T-helper 22 cell (primary cell): ENCODE measurements around the gene AFF3.
"Not testable (repeated sequence)": the region's sequence is repeated elsewhere in the genome, so short reads cannot be mapped to it uniquely, and the experiment has no call there.

Source experiments
- DNase-seq: peaks from one replicate; pipeline ENCODE4 v3.0.0-alpha.2; 2020; ENCODE audit warnings: low read depth

AFF3 gene

GRCh38 chr2:99784946-99785345 lies 357.4 kb downstream of the AFF3 start:
- no peak for DNase-seq

DNA sequence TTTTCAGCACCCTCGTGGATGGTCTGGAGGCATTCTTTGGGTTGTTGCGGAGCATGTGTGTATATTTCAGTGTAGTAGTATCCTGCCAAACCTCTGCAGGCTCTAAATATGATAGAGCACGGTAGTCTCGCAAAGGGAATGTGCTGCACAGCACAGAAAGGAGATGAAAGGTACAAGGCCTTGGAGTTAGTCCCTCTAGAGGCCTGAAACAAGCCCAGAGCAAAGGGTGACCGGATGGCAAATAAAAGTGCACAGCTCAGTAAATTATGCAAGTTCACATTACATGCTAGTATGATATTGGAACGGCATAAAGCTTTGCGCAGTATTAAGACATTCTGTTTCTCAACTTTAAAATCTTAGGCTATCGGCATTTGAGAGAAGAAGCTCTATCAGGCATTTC lies 358.1 kb downstream of the AFF3 start:
- DNase-seq, result no peak

DNA sequence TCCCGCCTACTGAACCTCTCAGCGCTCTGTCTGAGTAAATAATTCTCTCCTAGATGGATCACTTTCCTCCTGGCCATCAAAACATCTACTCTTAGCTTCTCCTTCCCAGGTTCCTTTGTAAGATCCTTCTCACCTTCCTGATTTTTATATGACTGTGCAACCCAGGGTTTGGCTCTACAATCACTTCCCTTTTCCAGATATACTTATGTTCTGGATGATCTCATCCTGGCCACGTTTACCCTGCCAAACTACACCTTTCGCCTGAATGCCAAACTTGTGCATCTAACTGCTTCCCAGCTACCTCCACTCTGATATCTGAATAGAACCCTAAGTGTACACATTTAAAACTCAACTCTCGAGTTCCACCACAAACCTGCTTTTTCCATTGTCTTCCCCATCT lies 362.1 kb downstream of the AFF3 start:
- no peak for DNase-seq

DNA sequence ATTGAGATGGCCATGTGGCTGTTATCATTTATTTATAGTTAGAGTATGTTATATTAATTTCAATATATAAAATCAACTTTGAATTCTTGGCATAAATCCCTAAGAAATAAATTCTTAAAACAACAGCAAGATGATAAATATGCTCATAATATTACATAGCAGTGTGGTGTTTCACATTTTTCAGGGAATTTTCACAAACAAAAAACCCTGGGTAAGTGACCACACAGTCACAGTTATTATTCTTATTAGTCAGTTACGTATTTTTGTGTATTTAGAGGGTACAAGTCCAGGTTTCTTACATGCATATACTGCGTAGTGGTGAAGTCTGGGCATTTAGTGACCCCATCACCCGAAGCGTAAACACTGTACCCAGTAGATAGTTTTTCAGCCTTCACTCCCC lies 363.1 kb downstream of the AFF3 start:
- DNase-seq, result no peak

GRCh38 chr2:99777656-99778290 lies 364.6 kb downstream of the AFF3 start:
- DNase-seq, result no peak

DNA sequence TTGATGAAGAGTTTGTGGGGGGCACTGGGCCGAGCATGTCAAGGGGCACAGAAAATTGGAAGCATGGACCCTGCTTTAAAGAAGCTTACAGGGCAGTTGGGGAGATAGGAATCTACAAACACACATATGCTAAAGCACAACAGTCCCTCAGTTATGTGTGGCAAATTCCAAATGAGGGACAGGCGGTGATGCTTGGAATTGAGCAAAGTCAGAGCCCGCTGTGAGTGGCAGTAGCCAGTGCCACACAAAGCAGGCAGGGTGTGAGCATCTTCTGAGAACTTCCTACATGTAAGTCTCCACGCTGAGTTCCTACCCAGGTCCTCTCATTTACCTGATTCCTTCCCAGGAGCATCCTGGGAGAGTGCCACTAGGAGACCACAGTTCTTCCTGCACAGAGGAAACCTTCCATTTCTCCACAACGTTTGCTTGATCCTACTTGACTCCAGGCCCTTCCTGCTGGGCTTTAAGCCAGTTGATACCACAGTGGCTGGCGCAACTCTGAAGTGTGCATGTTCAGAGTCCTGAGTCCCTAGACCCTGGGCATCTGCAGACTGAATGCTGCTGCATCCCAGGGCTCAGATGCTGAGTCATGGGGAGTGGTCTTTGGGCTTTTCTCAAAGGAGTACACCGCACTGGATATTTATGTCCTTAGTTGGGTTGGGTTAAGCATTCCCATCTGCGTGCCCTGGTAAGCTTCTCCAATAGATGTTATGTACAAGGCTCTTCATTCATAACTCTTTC lies 365.3 kb downstream of the AFF3 start:
- no peak for DNase-seq

DNA sequence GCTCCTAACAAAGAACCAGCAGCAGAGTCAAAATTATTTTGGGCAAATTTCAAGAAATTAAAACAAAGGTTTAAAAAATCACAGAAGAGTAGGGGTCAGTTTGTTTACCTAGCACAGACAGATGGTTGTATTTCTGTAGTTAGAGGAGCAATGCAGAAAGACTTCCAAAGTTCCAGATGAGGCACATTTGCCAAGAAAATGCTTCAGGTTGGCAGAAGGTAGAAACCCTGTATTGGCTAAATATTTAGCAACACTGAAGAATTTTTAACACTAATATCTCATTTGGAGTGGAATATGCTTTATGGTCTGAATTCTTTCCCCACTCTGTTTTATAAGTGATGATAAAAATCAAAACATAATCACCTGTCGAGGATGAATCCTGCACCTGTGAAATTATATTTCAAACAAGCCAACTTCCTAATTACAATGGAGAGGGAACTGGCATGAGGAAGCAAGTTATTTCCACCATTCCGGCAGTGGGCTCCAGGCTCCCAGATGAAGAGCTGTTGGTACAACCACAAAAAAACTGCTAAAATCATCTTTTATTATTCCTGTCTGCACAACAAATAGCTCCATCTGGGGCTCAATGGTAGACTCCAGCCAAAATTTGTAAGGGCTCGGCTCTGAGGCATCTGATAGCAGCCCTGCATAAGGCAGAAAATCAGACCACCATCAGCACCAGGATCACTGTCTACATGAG lies 366.0 kb downstream of the AFF3 start:
- no peak for DNase-seq

GRCh38 chr2:99775585-99775984 lies 366.8 kb downstream of the AFF3 start:
- no peak for DNase-seq

DNA sequence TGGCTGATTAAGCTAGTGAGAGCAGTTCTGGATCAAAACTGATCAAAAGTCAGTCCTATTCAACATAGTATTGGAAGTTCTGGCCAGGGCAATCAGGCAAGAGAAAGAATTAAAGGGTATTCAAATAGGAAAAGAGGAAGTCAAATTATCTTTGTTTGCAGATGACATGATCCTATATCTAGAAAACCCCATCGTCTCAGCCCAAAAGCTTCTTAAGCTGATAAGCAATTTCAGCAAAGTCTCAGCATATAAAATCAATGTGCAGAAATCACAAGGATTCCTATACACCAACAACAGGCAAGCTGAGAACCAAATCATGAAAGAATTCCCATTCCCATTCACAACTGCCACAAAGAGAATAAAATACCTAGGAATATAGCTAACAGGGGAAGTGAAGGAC lies 368.7 kb downstream of the AFF3 start:
- not testable (repeated sequence) for DNase-seq

DNA sequence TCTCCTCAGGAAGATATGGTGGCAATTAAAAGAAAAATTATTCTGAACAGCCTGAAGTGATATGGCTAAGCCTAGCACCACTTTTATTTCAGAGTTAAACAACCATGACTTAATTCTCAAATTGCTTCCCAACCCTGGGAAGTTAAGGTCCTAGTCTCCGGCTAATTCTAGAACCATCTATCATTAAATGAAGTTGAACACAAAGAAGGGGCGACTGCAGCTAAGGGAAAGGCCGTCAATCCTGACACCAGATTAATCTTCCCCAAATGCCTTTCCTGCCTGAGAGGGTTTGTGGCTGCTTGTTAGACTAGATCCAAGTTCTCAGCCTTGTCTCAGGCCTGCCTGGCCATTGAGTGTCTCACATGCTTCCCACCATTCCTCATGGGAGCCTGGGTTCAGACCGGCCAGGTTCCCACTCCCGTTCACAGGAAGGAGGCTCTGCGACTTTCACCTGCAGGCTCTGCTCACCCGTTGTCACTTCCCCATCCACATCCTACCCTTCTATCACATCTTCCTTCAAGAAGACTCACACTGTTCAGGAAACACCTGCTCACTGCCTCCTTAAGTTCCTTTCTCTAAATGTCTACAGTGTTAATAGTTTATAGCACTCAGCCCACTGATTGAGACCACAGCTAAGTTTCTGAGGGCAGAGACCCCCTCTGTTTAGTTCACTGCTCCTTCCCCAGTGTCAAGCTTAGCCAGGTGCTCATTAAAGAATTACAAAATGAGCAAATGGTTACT lies 369.6 kb downstream of the AFF3 start:
- DNase-seq, result no peak

GRCh38 chr2:99771681-99772333 lies 370.6 kb downstream of the AFF3 start:
- no peak for DNase-seq

DNA sequence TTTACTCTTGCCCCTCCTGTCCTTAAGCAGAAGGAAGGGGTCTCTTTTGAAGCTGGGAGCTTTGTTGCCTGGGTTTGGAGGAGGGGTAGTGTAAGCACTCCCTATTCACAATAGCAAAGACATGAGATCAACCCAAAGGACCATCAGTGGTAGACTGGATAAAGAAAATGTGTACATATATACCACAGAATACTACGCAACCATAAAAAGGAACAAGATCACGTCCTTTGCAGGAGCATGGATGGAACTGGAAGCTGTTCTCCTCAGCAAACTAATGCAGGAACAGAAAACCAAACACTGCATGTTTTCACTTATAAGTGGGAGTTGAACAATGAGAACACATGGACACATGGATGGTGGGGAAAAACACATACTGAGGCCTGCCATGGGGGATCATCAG lies 371.5 kb downstream of the AFF3 start:
- no peak for DNase-seq

GRCh38 chr2:99765731-99766318 lies 376.6 kb downstream of the AFF3 start:
- DNase-seq, result no peak

DNA sequence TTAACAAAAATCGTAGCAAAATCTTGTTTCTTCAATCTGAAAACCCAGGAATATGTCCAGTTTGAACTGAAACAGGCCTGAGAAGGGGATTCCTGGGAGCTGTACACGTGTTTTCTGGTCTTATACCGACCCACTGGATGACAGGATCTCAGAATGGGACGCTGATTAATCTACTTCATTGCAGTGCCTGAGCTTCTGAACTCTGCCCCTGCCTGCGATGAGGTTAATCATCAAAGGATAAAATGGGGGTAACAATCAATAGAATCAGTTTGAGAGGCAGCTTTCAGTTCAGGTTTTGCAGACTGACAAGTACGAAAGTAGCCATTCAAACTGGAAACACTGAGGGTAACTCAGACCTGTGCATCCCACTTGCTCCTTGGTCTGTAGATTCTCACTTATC lies 378.6 kb downstream of the AFF3 start:
- DNase-seq, result no peak

GRCh38 chr2:99762714-99763113 lies 379.7 kb downstream of the AFF3 start:
- DNase-seq, result no peak

DNA sequence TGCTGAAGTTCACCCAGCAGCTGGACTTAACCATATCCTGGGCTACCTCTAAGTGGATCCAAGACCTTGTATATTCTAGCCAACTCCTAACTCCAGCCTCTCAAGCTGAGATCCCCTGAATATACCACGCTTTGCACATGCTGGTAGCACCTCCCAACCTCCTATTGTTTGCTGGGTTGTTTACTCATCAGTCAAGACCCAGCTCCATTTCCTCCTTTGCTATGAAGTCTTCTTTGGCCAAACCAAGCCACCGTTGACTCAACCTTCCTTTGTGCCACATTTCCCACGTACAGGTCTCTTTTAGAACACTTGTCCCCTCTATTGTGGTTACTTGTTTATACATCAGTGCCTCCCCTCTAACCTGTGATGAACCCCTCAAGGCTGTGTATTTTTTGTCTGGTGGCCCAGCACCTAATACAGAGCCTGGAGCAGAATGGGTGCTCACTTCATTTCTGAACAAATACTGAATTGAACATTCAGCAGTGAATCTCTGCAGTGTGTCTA lies 384.7 kb downstream of the AFF3 start:
- no peak for DNase-seq

GRCh38 chr2:99756059-99756458 lies 386.3 kb downstream of the AFF3 start:
- no peak for DNase-seq

GRCh38 chr2:99754210-99754609 lies 388.2 kb downstream of the AFF3 start:
- DNase-seq, result no peak

DNA sequence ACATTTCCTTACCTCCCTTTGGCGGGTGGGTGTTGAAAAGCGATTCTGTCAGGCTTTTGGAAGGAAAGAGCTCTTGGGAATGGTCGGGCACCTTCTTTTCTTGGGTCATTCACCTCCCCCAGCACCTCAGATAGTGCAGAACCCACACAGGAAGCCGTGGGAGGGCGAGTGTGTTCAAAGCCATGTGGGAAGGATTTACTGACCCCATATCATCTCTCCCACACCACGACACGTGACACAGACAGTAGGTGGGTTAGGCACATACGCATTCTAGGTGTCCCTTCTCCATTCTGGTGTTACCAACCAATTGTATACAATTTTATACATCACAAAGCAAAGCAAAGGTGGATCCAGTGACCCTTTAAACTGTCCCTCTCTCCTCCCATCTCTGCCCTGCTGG lies 388.9 kb downstream of the AFF3 start:
- no peak for DNase-seq

DNA sequence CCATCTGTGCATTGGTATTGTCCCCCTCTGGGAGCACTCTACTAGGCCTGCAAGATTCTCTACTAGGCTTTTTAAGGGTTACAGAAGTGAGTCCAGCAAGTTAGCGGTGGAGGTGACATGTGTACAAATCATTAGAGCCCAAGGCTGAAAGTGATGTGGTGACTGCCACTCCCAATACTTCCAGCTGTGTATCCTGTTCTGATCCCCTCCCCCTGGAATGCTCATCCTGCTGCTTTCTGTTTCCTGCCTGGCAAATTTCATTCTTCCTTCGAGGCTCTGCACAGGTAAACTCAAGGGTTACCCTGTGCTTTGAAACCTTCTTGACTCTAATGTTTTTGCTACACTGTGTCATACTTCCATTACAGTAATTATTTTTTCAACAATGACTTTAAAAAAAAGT lies 394.0 kb downstream of the AFF3 start:
- DNase-seq, result no peak

DNA sequence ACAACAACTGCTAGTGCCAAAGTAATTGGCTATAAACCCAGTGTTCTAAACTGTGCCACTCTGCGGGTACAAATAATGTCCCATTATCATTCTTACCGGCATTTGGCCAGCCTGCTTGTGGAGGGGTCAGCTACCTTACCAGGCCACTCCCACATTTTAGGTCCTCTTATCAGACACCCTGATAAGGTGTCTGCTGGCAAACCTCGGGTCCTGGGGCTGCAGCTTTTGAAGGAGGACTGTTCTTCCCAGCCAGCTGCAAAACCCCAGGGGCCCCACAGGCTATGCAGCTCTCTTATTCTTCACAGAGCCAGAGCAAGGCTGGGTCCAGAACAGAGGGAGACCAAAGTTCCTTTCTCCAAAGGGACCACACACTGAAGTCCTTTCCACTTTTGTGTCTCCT lies 394.5 kb downstream of the AFF3 start:
- DNase-seq, result no peak

- no peak for DNase-seq
Measured at GRCh38 chr2:99743146-99743545, 399.2 kb downstream of the AFF3 start.
